Mammary epithelial cell (primary cell): ENCODE measurements around the gene MRPS5.

Experiments used
- EZH2 ChIP-seq: IDR thresholded peaks from 2 replicates; pipeline ENCODE4 v1.6.1; 2012; ENCODE audit warnings: low read length, inconsistent platforms, borderline replicate concordance
- TF ChIP-seq, protein P1 (sequence below), 2 donors: IDR thresholded peaks in 1 of 2; conservative IDR thresholded peaks in 1 of 2; 2 replicates each; pipeline ENCODE4 v1.5.1; 2011 to 2012; ENCODE audit warnings: inconsistent platforms in 2 of 2, low read length in 2 of 2, mild to moderate bottlenecking in 2 of 2, control low read depth in 1 of 2, low read depth in 1 of 2; ENCODE audit not compliant: insufficient read depth in 1 of 2; ENCODE audit errors: extremely low read depth in 1 of 2

DNA sequence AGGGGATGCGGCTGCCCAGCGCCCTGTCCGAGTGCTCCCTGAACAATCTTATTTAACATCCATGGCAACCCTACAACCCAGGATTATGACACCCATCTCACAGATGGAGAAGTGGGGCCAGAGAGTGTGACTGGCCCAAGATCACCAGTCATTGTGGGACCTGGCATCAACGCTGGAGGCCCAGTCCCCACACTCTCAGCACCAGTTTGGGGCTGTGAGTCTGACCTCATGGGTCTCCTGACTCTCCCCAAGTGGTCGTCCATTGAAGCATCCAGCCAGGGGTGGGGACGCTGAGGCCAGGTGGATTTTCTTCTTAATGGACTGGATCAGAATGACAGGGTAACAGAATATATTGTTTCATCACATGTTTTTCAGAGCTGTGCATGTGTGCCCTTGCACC is 71.6 kb downstream of the MRPS5 start:
- TF ChIP-seq, protein P1, sequence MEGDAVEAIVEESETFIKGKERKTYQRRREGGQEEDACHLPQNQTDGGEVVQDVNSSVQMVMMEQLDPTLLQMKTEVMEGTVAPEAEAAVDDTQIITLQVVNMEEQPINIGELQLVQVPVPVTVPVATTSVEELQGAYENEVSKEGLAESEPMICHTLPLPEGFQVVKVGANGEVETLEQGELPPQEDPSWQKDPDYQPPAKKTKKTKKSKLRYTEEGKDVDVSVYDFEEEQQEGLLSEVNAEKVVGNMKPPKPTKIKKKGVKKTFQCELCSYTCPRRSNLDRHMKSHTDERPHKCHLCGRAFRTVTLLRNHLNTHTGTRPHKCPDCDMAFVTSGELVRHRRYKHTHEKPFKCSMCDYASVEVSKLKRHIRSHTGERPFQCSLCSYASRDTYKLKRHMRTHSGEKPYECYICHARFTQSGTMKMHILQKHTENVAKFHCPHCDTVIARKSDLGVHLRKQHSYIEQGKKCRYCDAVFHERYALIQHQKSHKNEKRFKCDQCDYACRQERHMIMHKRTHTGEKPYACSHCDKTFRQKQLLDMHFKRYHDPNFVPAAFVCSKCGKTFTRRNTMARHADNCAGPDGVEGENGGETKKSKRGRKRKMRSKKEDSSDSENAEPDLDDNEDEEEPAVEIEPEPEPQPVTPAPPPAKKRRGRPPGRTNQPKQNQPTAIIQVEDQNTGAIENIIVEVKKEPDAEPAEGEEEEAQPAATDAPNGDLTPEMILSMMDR (conservative IDR thresholded peaks at IDR 0.05 in 1 of 2, IDR thresholded peaks at IDR 0.05 in 1 of 2; ENCODE audit: extremely low read depth in 1 of 2, insufficient read depth in 1 of 2, low read depth in 1 of 2, low read length in 2 of 2) = no peak
- no peak for TF ChIP-seq EZH2
